ENCODE measurements around the gene ATE1. TPM values are rescaled to one million over a fixed set of nuclear protein-coding genes. Genes with fewer than 3 reads are reported as not detected.

ATE1 gene
- total RNA-seq, 6 donors from 2014 or later, result 13.5 to 27.9 (median 21.8) TPM

DNA sequence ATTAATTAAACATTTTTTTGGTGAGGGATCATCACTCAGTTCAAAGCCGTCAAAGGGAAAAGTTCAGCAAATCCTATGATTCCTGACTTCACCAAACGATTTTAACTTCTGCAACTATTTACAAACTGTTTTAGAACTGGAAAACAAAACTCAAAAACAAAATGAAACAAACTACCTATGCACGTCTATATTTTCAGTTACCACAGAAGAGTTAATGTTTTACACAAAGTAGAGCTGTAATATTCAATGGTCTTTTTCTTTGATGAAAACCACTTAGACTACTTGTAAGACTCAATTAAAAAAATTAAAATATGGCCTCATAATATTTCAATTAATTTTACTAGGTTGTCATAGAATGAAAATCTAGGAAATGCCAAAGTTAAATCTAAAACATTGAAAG, 131.5 kb downstream of the ATE1 start:
- TF ChIP-seq EP300 (IDR thresholded peaks at IDR 0.05) (no peak), POLR2AphosphoS5 (IDR thresholded peaks at IDR 0.05) (no peak), POLR2A (IDR thresholded peaks at IDR 0.05) (no peak)
- TF ChIP-seq, protein P1, sequence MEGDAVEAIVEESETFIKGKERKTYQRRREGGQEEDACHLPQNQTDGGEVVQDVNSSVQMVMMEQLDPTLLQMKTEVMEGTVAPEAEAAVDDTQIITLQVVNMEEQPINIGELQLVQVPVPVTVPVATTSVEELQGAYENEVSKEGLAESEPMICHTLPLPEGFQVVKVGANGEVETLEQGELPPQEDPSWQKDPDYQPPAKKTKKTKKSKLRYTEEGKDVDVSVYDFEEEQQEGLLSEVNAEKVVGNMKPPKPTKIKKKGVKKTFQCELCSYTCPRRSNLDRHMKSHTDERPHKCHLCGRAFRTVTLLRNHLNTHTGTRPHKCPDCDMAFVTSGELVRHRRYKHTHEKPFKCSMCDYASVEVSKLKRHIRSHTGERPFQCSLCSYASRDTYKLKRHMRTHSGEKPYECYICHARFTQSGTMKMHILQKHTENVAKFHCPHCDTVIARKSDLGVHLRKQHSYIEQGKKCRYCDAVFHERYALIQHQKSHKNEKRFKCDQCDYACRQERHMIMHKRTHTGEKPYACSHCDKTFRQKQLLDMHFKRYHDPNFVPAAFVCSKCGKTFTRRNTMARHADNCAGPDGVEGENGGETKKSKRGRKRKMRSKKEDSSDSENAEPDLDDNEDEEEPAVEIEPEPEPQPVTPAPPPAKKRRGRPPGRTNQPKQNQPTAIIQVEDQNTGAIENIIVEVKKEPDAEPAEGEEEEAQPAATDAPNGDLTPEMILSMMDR (IDR thresholded peaks at IDR 0.05), result no peak
- DNase-seq (no peak), ATAC-seq (ENCODE audit: low FRiP score in 2 of 2) (no peak)
- no peak overlapping the region for H3K4me3 ChIP-seq
- no peak overlapping the region for H3K27ac ChIP-seq
- WGBS, 2 donors, result 90 to 93% methylated on average over 3 of the region's 3 CpGs
- no peaks in the 10 kb centered on the region for H3K9me3 ChIP-seq
- H3K36me3 ChIP-seq, result no peaks in the 10 kb centered on the region
- H3K4me1 ChIP-seq, result no peaks in the 10 kb centered on the region
- no peaks in the 10 kb centered on the region for H3K27me3 ChIP-seq

DNA sequence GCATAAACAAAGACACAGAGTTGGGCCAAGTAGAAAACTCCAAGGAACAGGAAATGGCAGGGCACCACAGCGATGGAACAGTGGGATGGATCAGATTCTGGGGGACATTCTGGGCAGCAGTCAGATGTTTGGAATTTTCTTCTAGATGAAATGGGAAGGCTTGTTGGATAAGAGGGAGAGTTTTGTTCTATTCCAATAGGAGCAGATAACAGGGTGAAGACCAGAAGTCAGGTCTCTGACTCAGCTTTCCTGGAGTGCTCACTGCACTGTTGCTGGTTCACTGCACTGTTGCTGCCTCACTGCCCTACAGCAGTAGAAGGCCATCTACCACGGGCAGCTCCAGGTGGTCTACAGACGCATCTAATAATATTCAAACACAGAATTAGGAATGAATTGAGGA, 135.6 kb downstream of the ATE1 start:
- H3K27ac ChIP-seq, result no peak overlapping the region
- WGBS, 2 donors, result 84 to 89% methylated on average over 3 of the region's 3 CpGs
- no peak for ATAC-seq (ENCODE audit: low FRiP score in 2 of 2)
- no peak overlapping the region for H3K4me3 ChIP-seq
- H3K9me3 ChIP-seq, result no peaks in the 10 kb centered on the region
- H3K27me3 ChIP-seq, result no peaks in the 10 kb centered on the region
- DNase-seq, result no peak
- no peaks in the 10 kb centered on the region for H3K4me1 ChIP-seq
- TF ChIP-seq EP300 (IDR thresholded peaks at IDR 0.05), result no peak
- no peak for TF ChIP-seq POLR2AphosphoS5 (IDR thresholded peaks at IDR 0.05)
- TF ChIP-seq, protein P1 (IDR thresholded peaks at IDR 0.05), result no peak
- no peak for TF ChIP-seq POLR2A (IDR thresholded peaks at IDR 0.05)
- H3K36me3 ChIP-seq, result peaks cover 0 to 5% (median 0%) of the 10 kb centered on the region in 4 donors

DNA sequence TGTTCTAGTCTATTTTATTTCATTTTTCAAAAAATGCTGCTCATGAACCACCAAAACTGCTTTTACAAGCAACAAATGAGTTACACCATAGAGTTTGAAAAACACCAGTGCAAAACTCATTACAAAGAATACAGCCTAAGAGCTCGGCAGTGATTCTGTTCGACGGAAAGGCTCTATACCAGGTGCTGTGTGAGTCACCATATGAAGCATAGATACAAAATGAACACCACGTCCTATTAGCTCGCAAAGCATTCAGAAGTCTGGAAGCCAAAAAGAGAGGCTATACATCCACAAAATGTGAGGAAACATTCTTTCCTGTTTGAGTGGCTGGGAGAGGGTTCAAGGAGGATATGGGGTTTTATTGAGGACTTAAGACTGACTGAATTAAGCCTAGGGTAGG, 136.1 kb downstream of the ATE1 start:
- Histone ChIP-seq H3K36me3 (peaks cover 0 to 5% (median 0%) of the 10 kb centered on the region in 4 donors), H3K9me3 (no peaks in the 10 kb centered on the region), H3K4me3 (no peak overlapping the region), H3K4me1 (no peaks in the 10 kb centered on the region), H3K27me3 (no peaks in the 10 kb centered on the region), H3K27ac (no peak overlapping the region)
- TF ChIP-seq POLR2A (IDR thresholded peaks at IDR 0.05) (no peak), EP300 (IDR thresholded peaks at IDR 0.05) (no peak)
- 95 to 98% methylated on average over 5 of the region's 5 CpGs for WGBS, 2 donors
- ATAC-seq (ENCODE audit: low FRiP score in 2 of 2) (no peak), DNase-seq (no peak)

DNA sequence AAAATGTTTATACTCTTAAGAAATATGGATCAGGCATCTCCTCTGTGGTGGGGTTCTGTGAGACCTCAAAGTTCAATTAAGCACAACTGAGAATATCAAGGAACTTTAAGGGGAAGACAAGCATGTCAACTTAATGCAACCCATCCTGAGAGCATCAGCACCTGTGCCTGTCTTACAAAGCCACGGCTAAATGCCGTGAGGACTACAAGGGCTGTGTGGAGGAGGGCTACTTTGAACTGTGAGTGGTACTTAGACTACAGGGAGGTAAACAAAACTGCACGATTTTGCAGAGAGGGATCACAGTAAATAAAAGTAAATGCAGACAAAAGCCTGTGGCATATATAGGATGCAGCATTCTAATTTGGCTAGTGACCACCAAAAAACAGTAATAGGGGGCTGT, 139.1 kb downstream of the ATE1 start:
- 52 to 57% methylated on average over 3 of the region's 3 CpGs for WGBS, 2 donors
- Histone ChIP-seq H3K4me3 (no peak overlapping the region), H3K36me3 (peaks cover 0 to 5% (median 0%) of the 10 kb centered on the region in 4 donors), H3K4me1 (no peaks in the 10 kb centered on the region), H3K9me3 (no peaks in the 10 kb centered on the region), H3K27me3 (no peaks in the 10 kb centered on the region), H3K27ac (no peak overlapping the region)
- no peak for DNase-seq
- ATAC-seq (ENCODE audit: low FRiP score in 2 of 2), result no peak
- TF ChIP-seq, protein P1 (IDR thresholded peaks at IDR 0.05), result no peak

DNA sequence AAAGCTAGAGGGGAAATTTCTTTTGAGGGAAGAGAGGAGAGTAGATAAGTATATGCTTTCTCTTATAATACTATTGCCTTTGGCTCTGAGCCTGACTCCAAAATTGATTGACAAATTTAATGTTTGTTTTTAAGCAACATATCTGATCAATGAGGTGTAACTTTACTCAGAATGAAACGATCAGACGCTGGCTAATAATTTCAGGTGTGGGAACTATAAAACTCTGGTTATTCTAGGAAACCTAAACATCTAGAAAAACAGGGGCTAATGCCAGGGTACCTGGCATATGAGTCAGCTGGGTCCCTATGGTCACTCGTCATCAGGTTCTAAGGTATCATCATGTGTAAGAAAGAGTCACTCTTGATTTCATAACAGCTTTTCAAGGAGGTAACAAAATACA, 139.7 kb downstream of the ATE1 start:
- Histone ChIP-seq H3K27me3 (no peaks in the 10 kb centered on the region), H3K4me3 (no peak overlapping the region), H3K27ac (no peak overlapping the region), H3K9me3 (no peaks in the 10 kb centered on the region), H3K36me3 (peaks cover 0 to 5% (median 0%) of the 10 kb centered on the region in 4 donors), H3K4me1 (no peaks in the 10 kb centered on the region)
- 76 to 90% methylated on average over 3 of the region's 3 CpGs for WGBS, 2 donors
- DNase-seq (no peak), ATAC-seq (ENCODE audit: low FRiP score in 2 of 2) (no peak)
- TF ChIP-seq, protein P1 (IDR thresholded peaks at IDR 0.05), result no peak
- TF ChIP-seq POLR2AphosphoS5 (IDR thresholded peaks at IDR 0.05) (no peak), EP300 (IDR thresholded peaks at IDR 0.05) (no peak), POLR2A (IDR thresholded peaks at IDR 0.05) (no peak)
